Measurements from ENCODE around the gene IKZF3.
"Not testable (repeated sequence)": the region's sequence is repeated elsewhere in the genome, so short reads cannot be mapped to it uniquely, and the experiment has no call there.

Gene IKZF3

DNA sequence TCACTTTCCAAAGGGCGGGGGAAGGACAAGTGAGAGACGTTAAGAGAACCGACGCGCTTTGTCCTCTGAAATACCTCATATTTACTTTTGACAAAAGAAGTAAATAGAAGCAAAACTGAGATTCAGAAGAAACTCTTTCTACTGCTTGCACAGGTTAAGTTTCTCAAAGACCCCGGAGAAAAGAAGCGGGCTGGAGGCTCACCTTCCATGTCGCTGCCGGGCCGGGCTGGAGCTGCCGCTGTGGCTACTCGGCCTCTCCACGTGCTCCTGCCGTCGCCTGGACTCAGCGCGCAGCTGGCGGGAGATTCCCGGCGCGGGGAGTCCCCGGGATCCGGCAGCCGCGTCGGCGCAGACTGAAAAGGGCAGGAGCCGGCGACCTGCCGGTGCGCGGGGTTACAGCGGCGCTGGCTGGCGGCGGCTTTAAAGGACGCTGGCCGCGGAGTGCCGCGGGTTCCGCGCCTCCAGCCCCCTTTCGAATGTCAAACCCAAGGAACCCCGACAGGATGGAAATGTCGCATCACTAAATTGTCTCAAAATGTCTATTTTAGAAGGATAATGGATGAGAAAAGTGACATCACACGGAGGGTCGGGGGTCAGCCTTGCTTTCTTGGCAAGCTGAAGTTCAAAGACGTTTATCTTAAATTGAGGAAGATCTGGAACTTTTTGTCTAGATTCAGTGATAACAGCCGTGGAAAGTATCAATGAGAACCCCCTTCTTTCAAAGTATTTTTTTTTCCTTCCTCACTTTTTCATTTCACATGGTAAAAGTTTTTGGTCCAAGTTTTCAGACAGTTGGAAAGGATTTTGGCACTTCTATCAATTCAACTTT is at the start of gene IKZF3:
Gene IKZF3 (minus strand): TSS at position 395 of the 829 bp plus-strand sequence. CDS start 186 bp downstream, at position 209.
- peak; percentile 76 for DNase-seq (ENCODE audit: low spot score)

DNA sequence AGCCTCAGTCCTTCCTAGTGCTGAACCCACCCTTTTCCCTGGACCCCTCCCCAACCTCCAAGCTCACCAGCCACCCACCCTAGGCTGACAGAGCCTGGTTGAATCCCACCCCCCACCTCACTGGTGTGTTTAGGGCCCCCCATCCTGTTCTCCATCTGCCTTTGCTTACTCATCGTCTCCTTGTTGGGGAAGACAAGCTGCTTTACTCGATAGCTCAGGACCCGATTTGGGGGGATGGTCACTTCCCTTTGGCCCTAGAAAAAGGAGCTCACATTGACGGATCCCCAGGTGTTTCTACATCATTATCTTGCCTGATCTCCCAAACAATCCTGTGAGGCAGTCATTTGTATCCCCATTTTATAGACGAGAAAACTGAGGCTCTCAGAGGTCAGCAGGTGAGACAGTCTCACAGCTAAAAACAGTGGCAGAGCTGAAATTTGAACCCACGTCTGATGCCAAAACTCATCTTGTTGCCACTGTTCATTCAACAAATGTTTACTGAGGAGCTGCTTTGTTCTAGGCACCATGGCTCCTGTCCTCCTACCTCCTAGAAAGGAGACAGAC is 44.8 kb upstream of the IKZF3 start:
- no peak for DNase-seq (ENCODE audit: low spot score)

DNA sequence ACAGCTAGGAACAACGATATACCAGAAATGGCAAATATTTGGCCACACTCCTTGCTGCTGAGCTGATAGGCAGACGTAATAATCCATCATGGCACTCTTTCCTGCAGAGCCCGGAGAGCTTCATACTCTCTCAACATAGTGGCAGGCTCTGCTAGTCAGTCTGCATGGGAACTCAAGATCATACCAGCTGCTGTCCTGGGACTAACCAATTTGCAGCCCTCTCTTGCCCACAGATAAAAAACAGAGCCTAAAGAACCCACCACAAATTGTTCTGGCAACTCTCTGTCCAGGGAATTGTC is 40.8 kb upstream of the IKZF3 start:
- no peak for DNase-seq (ENCODE audit: low spot score)

DNA sequence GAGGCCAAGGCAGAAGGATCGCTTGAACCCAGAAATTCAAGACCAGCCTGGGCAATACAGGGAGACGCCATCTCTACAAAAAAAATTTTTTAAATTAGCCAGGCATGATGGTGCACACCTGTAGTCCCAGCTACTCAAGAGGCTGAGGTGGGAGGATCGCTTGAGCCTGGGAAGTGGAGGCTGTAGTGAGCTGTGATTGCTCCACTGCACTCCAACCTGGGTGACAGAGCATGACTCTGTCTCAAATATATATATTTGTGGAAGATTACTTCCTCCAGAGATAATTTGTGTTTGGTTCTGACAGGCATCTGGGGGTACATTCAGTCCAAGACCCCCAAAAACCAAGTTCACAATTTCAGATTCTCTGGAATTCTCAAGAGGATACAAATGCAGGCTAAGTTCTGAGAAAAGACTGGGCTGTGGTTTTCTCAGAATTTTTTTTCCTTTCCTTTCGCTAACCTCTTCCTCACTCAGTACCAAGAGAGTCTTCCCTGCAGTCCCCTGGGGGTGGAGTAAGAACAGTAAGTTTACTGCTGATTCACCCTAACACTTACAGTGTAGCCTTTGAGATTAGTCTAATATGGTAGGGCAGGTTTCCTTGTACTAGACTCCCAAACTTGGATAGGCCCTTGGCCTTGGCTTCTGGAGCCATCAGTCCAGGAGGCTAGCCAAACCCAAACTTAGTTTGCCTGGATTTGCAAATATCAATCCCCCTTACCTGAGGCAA is 39.2 kb upstream of the IKZF3 start:
- DNase-seq (ENCODE audit: low spot score): no peak

DNA sequence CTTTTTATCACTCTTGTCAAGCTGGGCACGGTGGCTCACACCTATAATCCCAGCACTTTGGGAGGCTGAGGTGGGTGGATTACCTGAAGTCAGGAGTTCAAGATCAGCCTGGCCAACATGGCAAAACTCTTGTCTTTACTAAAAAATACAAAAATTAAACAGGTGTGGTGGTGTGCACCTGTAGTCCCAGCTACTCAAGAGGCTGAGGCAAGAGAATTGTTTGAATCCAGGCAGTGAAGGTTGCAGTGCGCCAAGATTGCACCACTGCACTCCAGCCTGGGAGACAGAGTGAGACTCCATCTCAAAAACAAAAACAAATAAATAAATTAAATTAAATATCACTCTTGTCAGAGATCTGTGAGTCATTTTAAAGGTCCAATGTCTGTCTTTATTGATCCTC is 37.9 kb upstream of the IKZF3 start:
- DNase-seq (ENCODE audit: low spot score): not testable (repeated sequence)

DNA sequence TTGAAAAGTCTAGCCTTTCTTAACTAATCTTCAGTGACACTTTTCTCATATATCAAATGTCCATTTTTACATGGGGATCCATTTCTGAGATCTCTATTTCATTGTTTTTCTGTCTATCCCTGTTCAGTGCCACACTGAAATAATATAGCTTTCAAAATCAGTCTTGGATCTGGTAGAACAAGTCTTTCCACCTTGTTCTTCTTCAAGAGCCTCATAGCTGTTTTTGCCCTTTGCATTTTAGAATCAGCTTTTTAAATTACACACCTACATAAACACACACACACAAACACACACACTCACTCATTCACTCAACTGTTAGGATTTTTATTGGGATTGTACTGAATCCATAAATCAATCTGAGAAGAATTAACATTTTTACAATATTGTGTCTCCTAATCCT is 35.1 kb upstream of the IKZF3 start:
- no peak for DNase-seq (ENCODE audit: low spot score)

DNA sequence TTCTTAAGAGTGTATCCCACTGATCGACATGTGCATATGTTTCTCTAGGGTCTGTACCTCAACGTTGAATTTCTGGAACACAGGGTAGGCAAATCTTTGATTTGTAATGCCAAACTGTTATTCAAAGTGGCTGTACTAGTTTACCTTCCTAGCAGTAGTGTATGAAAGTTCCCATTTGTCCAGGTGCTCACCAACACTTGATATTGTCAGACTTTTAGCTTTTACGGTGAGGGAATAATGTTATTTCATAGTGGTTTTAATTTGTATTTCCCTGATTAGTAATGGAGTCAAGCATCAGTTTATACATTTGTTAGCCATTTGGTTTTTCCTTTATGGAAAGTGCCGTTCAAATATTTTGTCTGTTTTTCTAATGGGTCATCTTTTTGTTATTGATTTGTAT is 34.0 kb upstream of the IKZF3 start:
- DNase-seq (ENCODE audit: low spot score): no peak

DNA sequence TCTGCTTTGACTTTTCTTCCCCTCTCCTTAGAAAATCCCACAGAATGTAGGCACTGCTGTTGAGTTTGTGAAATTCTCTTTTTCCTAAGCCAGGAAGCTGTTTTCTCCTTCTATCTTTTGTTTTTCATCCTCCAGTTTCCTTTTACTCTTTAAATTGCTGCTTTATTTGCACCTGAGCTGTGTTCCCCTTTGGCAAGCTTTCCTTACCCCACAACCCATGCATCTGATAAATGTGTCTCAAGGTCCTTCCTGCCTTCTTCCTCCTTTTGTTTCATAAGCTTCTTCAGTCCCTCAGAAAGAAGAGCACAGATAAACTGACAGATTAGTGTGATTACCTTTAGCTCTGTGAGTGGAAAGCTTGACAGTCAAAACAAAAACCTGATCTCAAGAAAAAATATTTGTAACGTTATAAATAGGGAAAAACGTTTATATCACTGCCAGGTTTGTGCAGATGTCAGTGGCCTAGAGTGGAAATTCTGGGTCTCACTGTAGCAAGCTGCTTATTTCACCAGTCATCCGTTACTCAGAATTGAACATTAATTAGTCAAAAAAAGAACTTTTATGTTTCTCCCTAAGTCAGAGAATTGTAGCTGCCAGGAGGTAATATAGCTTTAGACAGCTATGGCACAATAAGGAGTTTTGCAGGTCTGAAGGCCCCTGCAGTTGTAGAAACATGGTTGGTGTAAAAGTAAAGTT is 30.7 kb upstream of the IKZF3 start:
- DNase-seq (ENCODE audit: low spot score): peak; percentile 14

DNA sequence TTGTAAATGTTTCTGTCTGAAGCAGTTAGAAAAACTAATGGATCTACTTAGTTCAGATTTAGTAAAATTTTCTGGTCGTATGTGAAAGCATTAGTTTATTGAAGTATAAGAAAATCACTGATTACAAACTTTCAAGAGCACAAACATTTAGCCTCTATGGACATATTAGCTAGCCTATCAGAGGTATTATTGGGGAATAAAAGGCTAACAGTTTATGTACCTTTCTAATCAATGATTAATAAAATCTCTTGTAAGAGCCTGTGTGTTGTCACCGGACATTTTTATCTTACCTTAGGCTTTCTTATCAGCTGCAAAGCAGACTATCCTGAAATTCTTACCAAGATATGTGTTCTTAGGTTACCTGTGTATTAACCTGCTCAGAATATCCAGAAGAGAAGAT is 25.1 kb upstream of the IKZF3 start:
- no peak for DNase-seq (ENCODE audit: low spot score)

DNA sequence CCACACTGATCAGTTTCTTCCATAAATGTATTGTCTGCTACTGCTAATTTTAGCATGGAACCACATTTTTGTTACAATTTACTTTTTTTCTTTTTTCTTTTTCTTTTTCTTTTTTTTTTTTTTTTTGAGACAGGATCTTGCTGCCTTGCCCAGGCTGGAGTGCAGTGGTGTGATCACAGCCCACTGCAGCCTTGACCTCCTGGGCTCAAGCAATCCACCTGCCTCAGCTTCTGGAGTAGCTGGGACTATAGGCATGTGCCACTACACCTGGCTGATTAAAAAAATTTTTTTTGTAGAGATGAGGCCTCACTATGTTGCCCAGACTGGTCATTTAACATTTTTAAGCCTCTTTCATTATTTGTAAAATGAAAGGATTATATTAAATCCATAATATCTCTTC is 23.0 kb upstream of the IKZF3 start:
- no peak for DNase-seq (ENCODE audit: low spot score)

DNA sequence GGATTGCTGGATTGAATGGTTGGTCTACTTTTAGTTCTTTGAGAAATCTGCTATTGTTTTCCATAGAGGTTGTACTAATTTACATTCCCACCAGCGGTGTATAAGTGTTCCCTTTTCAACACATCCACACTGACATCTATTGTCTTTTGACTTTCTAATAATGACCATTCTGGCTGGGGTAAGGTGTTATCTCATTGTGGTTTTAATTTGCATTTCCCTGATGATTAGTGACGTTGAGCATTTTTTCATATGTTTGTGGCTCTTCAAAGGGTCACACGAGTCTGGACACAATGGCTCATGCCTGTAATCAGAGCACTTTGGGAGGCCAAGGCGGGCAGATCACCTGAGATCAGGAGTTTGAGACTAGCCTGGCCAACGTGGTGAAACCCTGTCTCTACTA is 22.0 kb upstream of the IKZF3 start:
- DNase-seq (ENCODE audit: low spot score): not testable (repeated sequence)

DNA sequence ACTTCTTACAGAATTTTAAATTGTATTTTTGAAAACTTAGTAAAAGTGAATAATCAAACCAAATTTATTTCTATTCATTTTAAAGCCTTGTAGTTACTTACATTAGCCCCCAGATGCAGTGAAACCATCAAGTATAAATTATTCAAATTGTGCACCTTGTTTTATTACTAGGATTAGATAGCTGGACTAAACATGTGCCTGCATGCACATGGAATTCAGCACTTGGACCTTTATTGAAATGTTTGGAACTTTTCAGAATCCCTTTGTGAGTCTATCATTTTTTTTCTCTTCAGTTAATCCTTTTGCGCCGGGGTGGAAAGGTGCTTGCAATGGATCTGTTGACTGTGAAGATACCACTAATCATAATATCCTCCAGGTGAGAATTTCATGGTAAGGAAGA is 8.6 kb upstream of the IKZF3 start:
- peak; percentile 54 for DNase-seq (ENCODE audit: low spot score)

DNA sequence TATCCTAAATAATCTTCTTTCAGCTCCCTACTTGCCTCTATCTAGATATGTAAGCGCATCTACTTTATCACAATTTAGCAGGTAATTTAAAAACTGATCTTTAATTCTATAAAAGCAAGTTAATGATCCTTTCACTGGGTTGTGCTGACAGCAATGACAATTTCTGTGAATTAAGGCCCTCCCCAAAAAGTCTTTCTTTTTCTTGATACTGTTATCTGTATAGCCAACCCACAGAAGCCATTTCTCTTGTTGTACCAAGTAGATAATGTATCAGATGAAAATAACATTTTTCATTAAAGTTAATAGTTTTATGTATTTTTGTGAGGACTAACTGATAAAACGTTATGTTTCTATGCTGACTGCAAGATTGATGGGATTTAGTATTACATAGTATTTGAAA is 7.7 kb upstream of the IKZF3 start:
- no peak for DNase-seq (ENCODE audit: low spot score)

DNA sequence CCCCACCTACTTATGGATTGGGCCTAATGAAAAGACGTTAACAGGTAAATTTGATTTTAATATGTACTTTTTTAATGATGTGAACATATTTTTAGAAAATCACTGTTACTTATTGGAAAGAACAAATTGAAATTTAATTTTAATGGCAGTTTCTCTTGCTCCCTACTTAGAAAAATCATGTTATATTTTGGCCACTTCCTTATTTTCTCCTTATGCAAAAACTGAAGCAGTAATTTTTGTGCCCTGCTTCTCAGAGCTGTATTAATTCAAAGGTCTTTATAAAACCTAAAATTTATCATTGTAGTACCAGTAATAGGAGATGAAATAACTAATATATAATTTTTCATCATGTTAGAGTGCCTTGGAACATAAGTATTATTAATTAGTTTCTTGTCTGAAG is 6.7 kb upstream of the IKZF3 start:
- DNase-seq (ENCODE audit: low spot score): peak; percentile 35

DNA sequence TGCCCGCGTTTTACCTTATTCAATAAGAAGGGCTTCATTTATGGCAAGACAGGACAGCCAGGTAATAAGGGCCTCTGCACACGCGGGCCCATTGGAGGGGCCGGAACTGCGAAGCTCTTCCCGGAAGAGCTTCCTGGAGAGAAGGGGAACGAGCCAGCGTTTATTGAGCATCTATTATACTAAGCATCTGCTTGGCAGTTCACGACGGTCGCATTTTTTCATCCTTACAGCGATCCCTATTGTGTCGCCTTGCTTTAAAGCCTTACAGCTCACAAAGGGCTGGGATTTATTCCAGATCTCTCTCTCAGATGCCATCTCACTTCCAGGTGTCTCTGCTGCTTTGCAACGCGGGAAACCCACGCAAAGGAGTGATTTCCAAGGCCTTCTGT is 4.4 kb upstream of the IKZF3 start:
- no peak for DNase-seq (ENCODE audit: low spot score)

DNA sequence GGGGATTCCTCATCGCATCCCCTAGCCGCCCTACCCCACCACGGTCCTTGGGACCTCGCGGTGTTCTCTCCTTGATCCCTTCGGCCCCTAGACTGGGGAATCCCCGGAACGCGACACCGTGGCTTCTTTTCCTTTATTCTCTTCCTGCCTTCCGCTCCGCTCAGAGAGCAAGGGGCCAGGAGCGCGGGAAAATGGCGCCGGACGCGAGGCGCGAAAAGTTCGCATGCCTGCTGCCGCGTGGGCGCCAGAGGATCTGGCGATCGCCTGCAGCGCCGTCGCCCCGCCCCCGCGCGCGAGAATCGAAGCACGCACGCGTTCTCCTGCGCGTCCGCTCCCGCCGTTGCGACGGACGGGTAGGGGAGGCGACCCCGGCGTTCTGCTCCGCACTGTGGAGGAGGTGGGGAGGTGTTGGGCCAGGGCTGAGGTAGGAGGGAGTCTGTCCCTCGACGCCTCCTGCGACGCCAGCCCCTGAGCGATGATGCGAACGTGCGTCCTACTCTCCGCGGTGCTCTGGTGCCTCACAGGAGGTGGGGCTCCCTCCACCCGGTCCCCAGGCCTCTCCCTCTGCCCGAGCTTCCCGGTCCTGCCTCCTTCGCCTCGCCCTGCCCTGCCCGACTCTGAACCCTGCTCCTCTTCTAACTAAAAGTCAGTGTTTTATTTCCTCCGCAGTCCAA is 3.9 kb upstream of the IKZF3 start, which contains the start of gene ZPBP2:
Gene ZPBP2 (plus strand): TSS at position 323 of the 674 bp plus-strand sequence. CDS start 153 bp downstream, at position 476.
- DNase-seq (ENCODE audit: low spot score): no peak

DNA sequence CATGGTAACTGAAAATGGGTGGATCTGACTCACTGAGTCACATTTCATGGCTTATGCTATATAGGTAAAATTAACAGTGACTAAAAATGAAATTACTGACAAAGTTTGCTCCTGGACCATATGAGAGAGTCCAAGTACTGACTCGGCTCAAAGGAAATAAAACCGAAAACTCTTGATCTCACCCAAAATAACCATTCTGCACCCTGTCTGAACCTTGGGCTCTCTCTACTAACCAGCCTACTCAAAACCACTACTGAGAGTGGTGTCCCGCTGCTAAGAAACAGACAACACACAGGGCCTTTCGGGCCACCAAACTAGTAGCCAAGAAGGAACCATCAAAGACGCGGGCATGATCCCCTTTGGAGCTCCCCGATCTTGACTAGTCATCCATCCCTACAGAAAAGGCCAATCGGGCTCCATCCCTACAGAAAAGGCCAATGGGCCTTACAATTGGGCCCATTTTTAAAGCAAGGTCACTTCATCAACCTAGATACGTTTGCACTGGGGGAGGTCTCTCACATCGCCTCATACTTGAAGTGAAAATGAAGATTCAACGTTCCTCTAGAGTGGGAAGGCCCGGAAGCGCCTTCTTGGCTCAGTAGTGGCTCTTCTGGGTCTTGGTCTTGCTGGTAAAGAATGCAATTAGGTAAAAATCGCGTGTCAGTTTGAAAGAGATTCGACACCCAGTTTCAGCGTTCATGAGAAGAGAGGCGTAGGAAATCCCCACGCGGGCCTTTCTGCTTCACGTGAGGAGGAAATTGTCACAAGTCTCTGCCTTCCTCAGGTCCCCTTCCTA is 3.2 kb upstream of the IKZF3 start:
- DNase-seq (ENCODE audit: low spot score): no peak

DNA sequence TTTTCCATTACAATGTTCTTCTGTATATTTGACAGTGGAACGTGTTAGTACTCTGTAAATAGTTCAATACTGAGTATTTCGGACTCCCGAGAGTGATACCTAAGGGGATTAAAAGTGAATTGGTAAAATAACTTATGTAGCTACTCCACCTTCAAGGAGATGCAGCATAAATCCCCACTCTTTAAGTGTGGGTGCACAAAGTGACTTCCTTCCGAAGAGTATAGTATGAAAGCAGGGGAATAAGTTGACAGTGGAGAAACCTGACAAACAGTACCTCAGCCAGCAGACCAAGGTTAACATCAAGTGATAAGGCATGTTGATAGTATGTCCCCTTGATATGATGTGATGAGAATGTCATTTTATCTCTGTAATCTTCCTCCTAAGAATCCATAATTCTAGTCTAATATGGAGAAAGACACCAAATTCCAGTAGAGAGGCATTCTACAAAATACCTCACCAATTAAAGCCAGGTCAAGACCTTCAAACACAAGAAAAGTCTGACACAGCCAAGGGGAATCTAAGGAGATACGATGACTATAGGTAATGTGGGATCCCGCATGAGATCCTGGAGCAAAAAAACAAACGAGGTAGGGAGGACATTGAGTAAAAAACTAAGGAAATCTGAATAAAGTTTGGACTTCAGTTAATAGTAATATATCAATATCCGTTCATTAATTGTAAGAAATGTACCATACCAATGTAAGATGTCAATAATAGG is 2.1 kb upstream of the IKZF3 start:
- peak; percentile 25 for DNase-seq (ENCODE audit: low spot score)

DNA sequence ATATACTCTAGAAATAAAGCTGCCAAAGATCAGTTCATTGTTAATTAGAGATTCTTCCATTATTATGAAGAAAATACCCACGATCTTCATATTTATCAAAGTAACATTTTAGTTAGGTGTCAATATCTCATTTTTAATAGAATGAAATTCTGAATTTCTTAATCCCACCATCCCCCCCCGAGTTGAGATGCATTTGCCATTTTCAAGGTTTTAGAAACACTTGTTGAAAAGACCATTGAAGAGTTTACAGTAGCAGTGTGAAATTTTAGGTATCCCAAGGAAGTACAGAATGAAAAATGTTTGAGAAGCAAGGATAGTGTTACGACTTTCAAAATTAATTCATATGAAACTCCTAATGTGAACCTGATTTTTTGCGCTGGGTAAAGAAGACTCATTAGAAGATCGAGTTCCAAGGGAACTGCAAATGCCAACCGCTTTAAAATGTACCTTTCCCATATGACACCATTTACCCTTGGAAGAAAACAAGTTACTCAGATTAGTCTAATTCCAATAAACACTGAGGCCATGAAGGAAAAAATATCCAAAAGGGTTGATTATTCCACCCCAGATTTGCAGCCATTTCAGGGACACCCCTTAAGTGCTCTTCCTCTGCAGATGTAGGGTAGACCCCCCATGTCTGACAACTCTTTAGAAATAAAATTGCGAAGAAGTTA is 731 bp downstream of the IKZF3 start:
- DNase-seq (ENCODE audit: low spot score): no peak

DNA sequence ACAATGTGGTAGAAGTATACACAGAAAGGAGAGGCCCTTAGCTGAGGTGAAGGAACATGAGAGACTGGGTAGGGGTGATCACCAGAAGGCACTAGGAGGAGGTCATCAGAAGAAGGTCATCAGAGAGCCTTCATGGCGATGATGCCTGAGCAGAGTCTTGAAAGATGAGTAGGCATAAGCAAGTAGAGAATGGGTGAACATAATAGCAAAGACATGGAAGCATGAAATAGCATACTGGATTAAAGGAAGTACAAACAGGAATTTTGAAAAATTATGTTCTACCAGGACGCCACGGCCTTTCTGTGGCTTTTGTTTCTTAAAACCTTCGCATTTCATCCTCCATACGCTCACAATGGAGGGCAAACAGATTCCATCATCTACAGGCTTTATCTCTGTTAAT is 2.9 kb downstream of the IKZF3 start:
- peak; percentile 59 for DNase-seq (ENCODE audit: low spot score)
